Measurements from ENCODE around the gene NRL. TPM values are rescaled to one million over a fixed set of nuclear protein-coding genes. Genes with fewer than 3 reads are reported as not detected.

Gene NRL
- 1 to 10 TPM; 1.8 to 3.3 (median 3.0) TPM for total RNA-seq

- Histone ChIP-seq H3K4me1 (peaks cover 20 to 23% (median 22%) of the 10 kb centered on the region in 4 donors), H3K9me3 (no peaks in the 10 kb centered on the region), H3K4me3 (peak within 1 kb of the TSS; percentile 63 to 96 (median 67)), H3K36me3 (peaks cover 19 to 32% (median 29%) of the 10 kb centered on the region in 4 donors), H3K27me3 (no peaks in the 10 kb centered on the region), H3K27ac (replicated peaks in 1 of 4) (peak within 1 kb of the TSS; percentile 93 to 98 (median 97))
- intact Hi-C loops (cut with DNase I) = loop anchor here (1.0 kb wide), 1 partner anchor 22 kb away; the partner anchor contains the start of gene PSME1
- WGBS = under 1% methylated on average over 45 of the region's 65 CpGs
- peak; percentile 75 for TF ChIP-seq EP300 (IDR thresholded peaks at IDR 0.05)
- peak in 1 of 3 experiments; percentile 9 for TF ChIP-seq CTCF (IDR thresholded peaks at IDR 0.05)
- peak; percentile 29 for TF ChIP-seq POLR2A (IDR thresholded peaks at IDR 0.05; ENCODE audit: low read depth)
- TF ChIP-seq POLR2AphosphoS5 (IDR thresholded peaks at IDR 0.05) = peak; percentile 78 to 91
- DNase-seq (ENCODE audit: extremely low spot score) = peak; percentile 100
Measured at GRCh38 chr14:24114532-24115421, at the start of gene NRL, which contains the start of gene DCAF11. TSS of gene NRL (minus strand) at chr14:24114949. CDS start at chr14:24082848, 32,101 bp downstream. TSS of gene DCAF11 (plus strand) at chr14:24114777. CDS start at chr14:24115595, 818 bp downstream.

GRCh38 chr14:24162093-24162492, 47.3 kb upstream of the NRL start:
- peaks cover 27 to 48% (median 39%) of the 10 kb centered on the region in 4 donors for H3K4me1 ChIP-seq
- TF ChIP-seq CTCF (IDR thresholded peaks at IDR 0.05) = no peak
- no peak for TF ChIP-seq POLR2A (IDR thresholded peaks at IDR 0.05; ENCODE audit: low read depth)
- no peak for TF ChIP-seq POLR2AphosphoS5 (IDR thresholded peaks at IDR 0.05)
- no peak for TF ChIP-seq EP300 (IDR thresholded peaks at IDR 0.05)
- peak overlapping the region; percentile 88 to 92 (median 90) for H3K27ac ChIP-seq (replicated peaks in 1 of 4)
- H3K27me3 ChIP-seq = no peaks in the 10 kb centered on the region
- no CpG with 5 or more reads among the region's 8 CpGs for WGBS
- H3K4me3 ChIP-seq = peak overlapping the region; percentile 66 to 73 (median 69)
- no peaks in the 10 kb centered on the region for H3K9me3 ChIP-seq
- intact Hi-C loops (cut with DNase I) = loop anchor here (5.0 kb wide), 1 partner anchor 55 kb away; no protein-coding TSS in a partner anchor
- peaks cover 64 to 77% (median 72%) of the 10 kb centered on the region in 4 donors for H3K36me3 ChIP-seq
- DNase-seq (ENCODE audit: extremely low spot score) = no peak

GRCh38 chr14:24160850-24161804, 46.4 kb upstream of the NRL start, which contains the start of gene IRF9:
TSS of gene IRF9 (plus strand) at chr14:24161265. CDS start at chr14:24162145, 880 bp downstream.
- H3K27me3 ChIP-seq = no peaks in the 10 kb centered on the region
- intact Hi-C loops (cut with DNase I) = loop anchor here (5.0 kb wide), 1 partner anchor 54 kb away; no protein-coding TSS in a partner anchor
- DNase-seq (ENCODE audit: extremely low spot score) = peak; percentile 99
- H3K4me1 ChIP-seq = peaks cover 27 to 48% (median 39%) of the 10 kb centered on the region in 4 donors
- TF ChIP-seq POLR2A (IDR thresholded peaks at IDR 0.05; ENCODE audit: low read depth) (no peak), POLR2AphosphoS5 (IDR thresholded peaks at IDR 0.05) (peak; percentile 90 to 98), CTCF (IDR thresholded peaks at IDR 0.05) (peak in 2 of 3 experiments; percentile 94 to 95), EP300 (IDR thresholded peaks at IDR 0.05) (no peak)
- 0% methylated on average over 12 of the region's 12 CpGs for WGBS
- peaks cover 64 to 77% (median 72%) of the 10 kb centered on the region in 4 donors for H3K36me3 ChIP-seq
- H3K27ac ChIP-seq (replicated peaks in 1 of 4) = peak within 1 kb of the TSS; percentile 88 to 92 (median 90)
- H3K9me3 ChIP-seq = no peaks in the 10 kb centered on the region
- H3K4me3 ChIP-seq = peak within 1 kb of the TSS; percentile 66 to 73 (median 69)

- TF ChIP-seq EP300 (IDR thresholded peaks at IDR 0.05) (no peak), POLR2A (IDR thresholded peaks at IDR 0.05; ENCODE audit: low read depth) (no peak), POLR2AphosphoS5 (IDR thresholded peaks at IDR 0.05) (no peak), CTCF (IDR thresholded peaks at IDR 0.05) (no peak)
- DNase-seq (ENCODE audit: extremely low spot score) = no peak
- Histone ChIP-seq H3K27me3 (no peaks in the 10 kb centered on the region), H3K27ac (replicated peaks in 1 of 4) (peak overlapping the region; percentile 88 to 92 (median 90)), H3K9me3 (no peaks in the 10 kb centered on the region), H3K4me3 (peak overlapping the region in 1 of 4 donors; percentile 66), H3K36me3 (peaks cover 64 to 77% (median 72%) of the 10 kb centered on the region in 4 donors), H3K4me1 (peaks cover 27 to 48% (median 39%) of the 10 kb centered on the region in 4 donors)
- intact Hi-C loops (cut with DNase I) = loop anchor here (5.0 kb wide), 1 partner anchor 53 kb away; no protein-coding TSS in a partner anchor
- 86% methylated on average over 1 of the region's 4 CpGs for WGBS
Measured at GRCh38 chr14:24160499-24160849, 45.7 kb upstream of the NRL start.

Measured in esophagus muscularis mucosa (tissue), 4 donors.